Left renal cortex interstitium (tissue), 4 donors: ENCODE data around the gene STK39. TPM values are rescaled to one million over a fixed set of nuclear protein-coding genes. Genes with fewer than 3 reads are reported as not detected.

ENCODE experiments used
- DNase-seq, 4 donors: peaks; one replicate each; pipeline ENCODE4 v3.0.0-alpha.2; 2013; ENCODE audit warnings: low read depth in 4 of 4, low spot score in 2 of 4, missing footprints in 1 of 4
- polyA plus RNA-seq, 4 donors: library from polyadenylated mRNA; unstranded; fragments of 120-200 nt; gene quantifications; one replicate each; pipeline ENCODE4 v1.2.1, GENCODE V29; 2013; ENCODE audit not compliant: insufficient read length in 4 of 4

Gene STK39
- polyA plus RNA-seq, 4 donors: 30.3 to 34.6 (median 32.4) TPM

- no peak for DNase-seq
These were observed 280.2 kb downstream of the STK39 start for GRCh38 chr2:167966937-167967913.

- peak in 1 of 4 donors; percentile 21 for DNase-seq
These were observed 281.3 kb downstream of the STK39 start for GRCh38 chr2:167965907-167966761.

- no peak for DNase-seq
These were observed 282.6 kb downstream of the STK39 start for GRCh38 chr2:167964650-167965413.

GRCh38 chr2:167963899-167964649, 283.3 kb downstream of the STK39 start:
- DNase-seq: no peak

GRCh38 chr2:167962436-167963226, 284.8 kb downstream of the STK39 start:
- DNase-seq: no peak

- no peak for DNase-seq
These were observed 285.8 kb downstream of the STK39 start for GRCh38 chr2:167961536-167962048.

- no peak for DNase-seq
These were observed 287.2 kb downstream of the STK39 start for GRCh38 chr2:167960089-167960747.

GRCh38 chr2:167957662-167958061, 289.7 kb downstream of the STK39 start:
- DNase-seq: no peak

GRCh38 chr2:167955264-167955906, 292.0 kb downstream of the STK39 start:
- DNase-seq: no peak

GRCh38 chr2:167954495-167954894, 292.9 kb downstream of the STK39 start:
- DNase-seq: no peak

GRCh38 chr2:167953776-167954175, 293.6 kb downstream of the STK39 start:
- no peak for DNase-seq

- DNase-seq: no peak
These were observed 296.8 kb downstream of the STK39 start for GRCh38 chr2:167950571-167950970.

- peak in 1 of 4 donors; percentile 45 for DNase-seq
These were observed 301.0 kb downstream of the STK39 start for GRCh38 chr2:167946441-167946841.

- no peak for DNase-seq
These were observed 301.6 kb downstream of the STK39 start for GRCh38 chr2:167945660-167946368.

GRCh38 chr2:167944825-167945659, 302.4 kb downstream of the STK39 start:
- DNase-seq: no peak

- DNase-seq: no peak
These were observed 303.5 kb downstream of the STK39 start for GRCh38 chr2:167943897-167944296.
